ENCODE data around the gene FTCD.
"Not testable (repeated sequence)": the region's sequence is repeated elsewhere in the genome, so short reads cannot be mapped to it uniquely, and the experiment has no call there.

FTCD gene

GRCh38 chr21:46145159-46145839 is 10.1 kb downstream of the FTCD start:
- no peak overlapping the region for H3K4me3 ChIP-seq (ENCODE audit: low read depth, low read length)
- DNase-seq (ENCODE audit: low read depth, low spot score), result no peak
- no peak for TF ChIP-seq CTCF (IDR thresholded peaks at IDR 0.05; ENCODE audit: insufficient read depth, low read length, missing control alignments)
- POLR2A ChIA-PET, result no interaction called here
- CTCF ChIA-PET, result no interaction called here

GRCh38 chr21:46144464-46145070 is 10.8 kb downstream of the FTCD start:
- ChIA-PET POLR2A (no interaction called here), CTCF (interaction anchor here (0.8 to 4.0 kb wide), 16 partner anchors 9 to 496 kb away, joined by 3 to 73 read pairs (median 8); partner anchors contain the start of genes LSS, MCM3AP and YBEY)
- no peak for TF ChIP-seq CTCF (IDR thresholded peaks at IDR 0.05; ENCODE audit: insufficient read depth, low read length, missing control alignments)
- H3K4me3 ChIP-seq (ENCODE audit: low read depth, low read length), result no peak overlapping the region
- no peak for DNase-seq (ENCODE audit: low read depth, low spot score)

- ChIA-PET POLR2A (interaction anchor here (0.6 to 1.2 kb wide), 4 partner anchors 50 to 169 kb away, joined by 3 to 4 read pairs (median 3); no protein-coding TSS in a partner anchor), CTCF (interaction anchor here (0.5 to 4.0 kb wide), 51 partner anchors 11 to 498 kb away, joined by 3 to 73 read pairs (median 4); partner anchors contain the start of genes COL6A1, FTCD, LSS and MCM3AP)
- TF ChIP-seq CTCF (IDR thresholded peaks at IDR 0.05; ENCODE audit: insufficient read depth, low read length, missing control alignments), result no peak
These were observed 12.6 kb downstream of the FTCD start for GRCh38 chr21:46142582-46143473.

DNA sequence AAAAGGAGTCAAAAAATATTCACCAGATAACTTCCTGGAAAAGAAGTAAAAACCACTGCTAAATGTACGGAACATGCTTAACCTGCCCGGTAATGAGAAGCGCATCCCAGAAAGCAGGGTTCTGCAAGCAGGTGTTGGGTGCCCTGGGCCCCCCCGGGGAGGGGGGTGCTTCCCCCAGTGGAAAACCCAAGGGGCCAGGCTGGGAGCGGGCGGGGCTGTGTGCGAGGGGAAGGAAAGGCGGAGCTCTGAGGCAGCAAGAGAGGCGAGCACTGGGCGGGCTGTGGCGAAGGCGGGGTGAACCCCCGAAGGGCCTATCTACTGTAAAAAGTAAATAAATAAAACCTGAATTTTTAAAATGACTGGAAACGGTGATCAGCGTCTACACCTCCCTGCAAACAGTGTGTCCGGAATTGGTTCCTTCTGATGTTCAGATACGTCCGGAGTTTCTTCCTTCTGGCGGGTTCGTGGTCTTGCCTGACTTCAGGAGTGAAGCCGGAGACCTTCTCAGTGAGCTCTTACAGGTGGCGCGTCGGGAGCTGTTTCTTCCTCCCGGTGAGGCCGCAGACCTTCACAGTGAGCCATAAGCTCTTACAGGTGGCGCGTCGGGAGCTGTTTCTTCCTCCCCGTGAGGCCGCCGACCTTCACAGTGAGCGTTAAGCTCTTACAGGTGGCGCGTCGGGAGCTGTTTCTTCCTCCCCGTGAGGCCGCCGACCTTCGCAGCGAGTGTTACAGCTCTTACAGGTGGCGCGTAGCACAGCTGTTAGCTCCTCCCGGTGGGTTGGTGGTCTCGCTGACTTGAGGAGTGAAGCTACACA is 13.4 kb downstream of the FTCD start:
- no peak for TF ChIP-seq CTCF (IDR thresholded peaks at IDR 0.05; ENCODE audit: insufficient read depth, low read length, missing control alignments)
- CTCF ChIA-PET, result interaction anchor here (0.8 to 4.0 kb wide), 23 partner anchors 11 to 179 kb away, joined by 3 to 73 read pairs (median 8); partner anchors contain the start of genes COL6A1, FTCD, LSS and MCM3AP
- H3K4me3 ChIP-seq (ENCODE audit: low read depth, low read length), result no peak overlapping the region
- no peak for DNase-seq (ENCODE audit: low read depth, low spot score)
- POLR2A ChIA-PET, result interaction anchor here (1.2 kb wide), 1 partner anchor 160 kb away, joined by 3 read pairs; no protein-coding TSS in a partner anchor

More at GRCh38 chr21:46142582-46143473, 12.6 kb downstream of the FTCD start:
- DNase-seq (ENCODE audit: low read depth, low spot score), result no peak
- H3K4me3 ChIP-seq (ENCODE audit: low read depth, low read length), result no peak overlapping the region

- CTCF ChIA-PET, result interaction anchor here (3.0 to 4.0 kb wide), 2 partner anchors 13 to 18 kb away, joined by 11 to 35 read pairs; no protein-coding TSS in a partner anchor
These were observed 14.9 kb downstream of the FTCD start for GRCh38 chr21:46140352-46141003.

More at GRCh38 chr21:46140352-46141003, 14.9 kb downstream of the FTCD start:
- DNase-seq (ENCODE audit: low read depth, low spot score); POLR2A ChIA-PET; H3K4me3 ChIP-seq (ENCODE audit: low read depth, low read length): not testable (repeated sequence)
